Measurements from ENCODE around the gene BPHL. TPM values are rescaled to one million over a fixed set of nuclear protein-coding genes. Genes with fewer than 3 reads are reported as not detected.

Gene BPHL
- total and polyA plus RNA-seq, 5 donors: 9.3 to 13.1 (median 10.4) TPM

DNA sequence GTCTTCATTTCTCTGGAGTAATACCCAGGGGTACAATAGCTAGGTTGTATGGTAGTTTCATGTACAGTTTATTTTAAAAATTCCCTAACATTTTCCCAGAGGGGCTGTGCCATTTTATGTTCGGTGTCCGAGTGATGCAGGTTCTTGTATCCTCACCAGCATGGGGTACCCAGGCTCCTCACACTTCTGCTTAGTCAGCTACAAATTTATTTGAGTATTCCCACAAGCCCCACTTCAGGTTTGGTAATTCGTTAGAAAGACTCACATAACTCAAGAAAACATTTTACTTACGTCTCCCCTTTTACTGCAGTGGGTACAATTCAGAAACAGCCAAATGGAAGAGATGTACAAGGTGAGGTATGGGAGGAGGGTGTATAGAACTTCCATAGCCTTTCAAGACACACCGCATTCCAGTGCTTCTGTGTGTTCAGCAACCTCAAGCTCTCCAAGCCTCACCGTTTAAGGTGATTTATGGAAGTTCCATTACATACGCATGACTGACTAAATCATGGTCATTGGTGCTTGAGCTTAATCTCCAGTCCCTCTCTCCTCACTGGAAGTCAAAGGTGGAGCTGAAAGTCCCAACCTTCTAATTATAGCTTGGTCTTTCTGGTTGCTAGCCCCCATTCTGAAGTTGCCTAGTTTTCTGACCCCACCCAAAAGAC lies 32.1 kb upstream of the BPHL start:
- DNase-seq: no peak
- intact Hi-C loops (cut with DNase I): no loop called here
- Histone ChIP-seq H3K9me3 (ENCODE audit: control insufficient read depth, low read length) (no peaks in the 10 kb centered on the region), H3K27ac (ENCODE audit: low read length) (no peak overlapping the region), H3K4me1 (ENCODE audit: control insufficient read depth, insufficient read depth, low read length) (no peaks in the 10 kb centered on the region), H3K4me3 (ENCODE audit: low read length) (no peak overlapping the region), H3K27me3 (ENCODE audit: control insufficient read depth, insufficient read depth) (no peaks in the 10 kb centered on the region)
- no peak for ATAC-seq
- WGBS: 65% methylated on average over 7 of the region's 7 CpGs

GRCh38 chr6:3088446-3088845 lies 30.1 kb upstream of the BPHL start:
- H3K4me1 ChIP-seq (ENCODE audit: control insufficient read depth, insufficient read depth, low read length): no peaks in the 10 kb centered on the region
- ATAC-seq: peak; percentile 75 to 82
- 74% methylated on average over 4 of the region's 4 CpGs for WGBS
- no peak overlapping the region for H3K27ac ChIP-seq (ENCODE audit: low read length)
- H3K27me3 ChIP-seq (ENCODE audit: control insufficient read depth, insufficient read depth): no peaks in the 10 kb centered on the region
- H3K9me3 ChIP-seq (ENCODE audit: control insufficient read depth, low read length): no peaks in the 10 kb centered on the region
- peak in 2 of 3 donors; percentile 27 to 68 for DNase-seq
- no peak overlapping the region for H3K4me3 ChIP-seq (ENCODE audit: low read length)
- intact Hi-C loops (cut with DNase I): no loop called here

DNA sequence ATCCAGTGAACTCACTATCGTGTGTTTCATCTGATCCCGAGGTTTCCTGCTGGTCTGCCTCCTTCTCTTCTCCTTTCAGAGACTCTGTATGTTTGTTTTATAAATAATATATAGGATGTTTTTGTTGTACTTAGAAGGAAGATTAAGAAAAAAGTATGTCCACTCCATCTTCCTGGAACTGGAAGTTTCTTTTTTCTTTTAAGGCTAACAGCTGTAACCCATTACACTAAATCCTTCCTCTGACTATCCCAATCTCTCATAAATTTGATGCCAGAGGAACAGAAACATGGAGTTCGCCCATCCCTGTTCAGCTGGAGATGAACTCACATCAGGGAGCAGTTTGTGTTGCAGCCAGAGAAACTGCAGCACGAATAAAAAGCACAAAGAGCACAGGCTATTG lies 29.5 kb upstream of the BPHL start:
- no peaks in the 10 kb centered on the region for H3K9me3 ChIP-seq (ENCODE audit: control insufficient read depth, low read length)
- no peak overlapping the region for H3K4me3 ChIP-seq (ENCODE audit: low read length)
- no peaks in the 10 kb centered on the region for H3K4me1 ChIP-seq (ENCODE audit: control insufficient read depth, insufficient read depth, low read length)
- ATAC-seq: peak; percentile 28 to 74
- WGBS: 51% methylated on average over 4 of the region's 4 CpGs
- intact Hi-C loops (cut with DNase I): no loop called here
- no peaks in the 10 kb centered on the region for H3K27me3 ChIP-seq (ENCODE audit: control insufficient read depth, insufficient read depth)
- no peak for DNase-seq
- no peak overlapping the region for H3K27ac ChIP-seq (ENCODE audit: low read length)

- H3K4me1 ChIP-seq (ENCODE audit: control insufficient read depth, insufficient read depth, low read length): no peaks in the 10 kb centered on the region
- H3K27ac ChIP-seq (ENCODE audit: low read length): no peak overlapping the region
Measured at GRCh38 chr6:3090013-3090412, 28.5 kb upstream of the BPHL start.

GRCh38 chr6:3094815-3095214 lies 23.7 kb upstream of the BPHL start:
- H3K27me3 ChIP-seq (ENCODE audit: control insufficient read depth, insufficient read depth): no peaks in the 10 kb centered on the region
- ATAC-seq: no peak
- H3K4me3 ChIP-seq (ENCODE audit: low read length): no peak overlapping the region
- H3K4me1 ChIP-seq (ENCODE audit: control insufficient read depth, insufficient read depth, low read length): no peaks in the 10 kb centered on the region
- no peak for DNase-seq
- intact Hi-C loops (cut with DNase I): no loop called here
- 94% methylated on average over 2 of the region's 2 CpGs for WGBS
- H3K9me3 ChIP-seq (ENCODE audit: control insufficient read depth, low read length): no peaks in the 10 kb centered on the region
- no peak overlapping the region for H3K27ac ChIP-seq (ENCODE audit: low read length)

More at GRCh38 chr6:3090013-3090412, 28.5 kb upstream of the BPHL start:
- H3K27me3 ChIP-seq (ENCODE audit: control insufficient read depth, insufficient read depth): no peaks in the 10 kb centered on the region
- no peak overlapping the region for H3K4me3 ChIP-seq (ENCODE audit: low read length)
- DNase-seq (no peak), ATAC-seq (no peak)
- WGBS: 93% methylated on average over 4 of the region's 4 CpGs
- intact Hi-C loops (cut with DNase I): no loop called here
- no peaks in the 10 kb centered on the region for H3K9me3 ChIP-seq (ENCODE audit: control insufficient read depth, low read length)

GRCh38 chr6:3102875-3103274 lies 15.6 kb upstream of the BPHL start:
- no peaks in the 10 kb centered on the region for H3K9me3 ChIP-seq (ENCODE audit: control insufficient read depth, low read length)
- no peak for ATAC-seq
- no peaks in the 10 kb centered on the region for H3K27me3 ChIP-seq (ENCODE audit: control insufficient read depth, insufficient read depth)
- no peak overlapping the region for H3K27ac ChIP-seq (ENCODE audit: low read length)
- H3K4me1 ChIP-seq (ENCODE audit: control insufficient read depth, insufficient read depth, low read length): no peaks in the 10 kb centered on the region
- WGBS: 93% methylated on average over 3 of the region's 3 CpGs
- intact Hi-C loops (cut with DNase I): no loop called here
- no peak overlapping the region for H3K4me3 ChIP-seq (ENCODE audit: low read length)
- DNase-seq: no peak

DNA sequence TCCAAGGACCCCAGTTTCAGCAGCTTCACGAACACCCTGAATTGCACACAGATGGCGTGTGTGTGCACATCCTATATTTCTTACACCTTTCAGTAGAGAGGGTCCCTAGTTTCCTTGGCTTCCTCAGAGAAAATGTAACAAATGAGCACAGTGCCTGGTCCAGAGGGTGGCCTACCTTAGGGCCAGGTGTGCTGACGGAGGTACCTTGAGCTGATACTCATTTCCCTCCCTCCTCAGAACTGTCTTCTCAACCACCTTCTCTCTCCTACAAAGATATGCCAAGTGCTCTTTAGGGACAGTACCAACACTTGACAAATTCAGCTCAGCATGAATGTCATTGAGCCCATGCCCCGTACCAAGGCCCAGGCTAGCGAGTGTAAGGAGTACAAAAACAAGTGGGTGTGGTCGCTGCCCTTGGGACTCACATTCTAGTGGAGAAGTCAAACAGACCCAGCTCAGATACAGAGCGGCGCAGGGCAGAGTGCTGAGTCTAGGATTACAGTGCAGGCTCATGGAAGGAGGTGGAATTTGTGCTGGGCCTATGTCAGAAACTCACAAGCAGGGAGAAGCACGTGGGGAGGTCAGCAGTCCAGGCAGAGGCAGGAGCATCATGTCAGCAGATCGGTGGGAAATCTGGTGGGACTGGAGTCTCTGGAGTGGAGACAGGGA lies 9.6 kb upstream of the BPHL start:
- intact Hi-C loops (cut with DNase I): no loop called here
- Histone ChIP-seq H3K27ac (ENCODE audit: low read length) (no peak overlapping the region), H3K4me1 (ENCODE audit: control insufficient read depth, insufficient read depth, low read length) (no peaks in the 10 kb centered on the region), H3K4me3 (ENCODE audit: low read length) (no peak overlapping the region), H3K9me3 (ENCODE audit: control insufficient read depth, low read length) (no peaks in the 10 kb centered on the region), H3K27me3 (ENCODE audit: control insufficient read depth, insufficient read depth) (no peaks in the 10 kb centered on the region)
- 78% methylated on average over 10 of the region's 10 CpGs for WGBS
- peak in 1 of 2 donors; percentile 37 for ATAC-seq
- DNase-seq: peak in 1 of 3 donors; percentile 75

DNA sequence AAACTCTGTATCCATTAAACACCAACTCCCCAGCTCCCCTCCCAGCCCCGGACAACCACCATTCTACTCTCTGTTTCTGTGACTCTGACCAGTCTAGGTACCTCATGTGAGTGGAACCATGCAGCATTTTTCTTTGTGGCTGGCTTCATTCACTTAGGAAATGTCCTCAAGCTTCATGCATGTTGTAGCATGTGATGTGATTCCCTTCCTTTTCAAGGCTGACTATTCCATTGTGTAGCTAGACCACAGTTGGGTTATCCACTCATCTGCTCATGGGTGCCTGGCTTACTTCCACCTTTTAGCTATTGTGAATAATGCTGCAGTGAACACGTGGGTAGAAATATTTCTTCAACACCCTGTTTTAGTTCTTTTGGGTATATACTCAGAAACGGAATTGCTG lies 8.8 kb upstream of the BPHL start:
- H3K9me3 ChIP-seq (ENCODE audit: control insufficient read depth, low read length): no peaks in the 10 kb centered on the region
- H3K4me1 ChIP-seq (ENCODE audit: control insufficient read depth, insufficient read depth, low read length): no peaks in the 10 kb centered on the region
- intact Hi-C loops (cut with DNase I): no loop called here
- ATAC-seq (no peak), DNase-seq (no peak)
- H3K27me3 ChIP-seq (ENCODE audit: control insufficient read depth, insufficient read depth): no peaks in the 10 kb centered on the region
- no peak overlapping the region for H3K27ac ChIP-seq (ENCODE audit: low read length)
- no peak overlapping the region for H3K4me3 ChIP-seq (ENCODE audit: low read length)
- 88% methylated on average over 3 of the region's 3 CpGs for WGBS

GRCh38 chr6:3114377-3114776 lies 4.1 kb upstream of the BPHL start:
- WGBS: 88% methylated on average over 6 of the region's 6 CpGs
- H3K27me3 ChIP-seq (ENCODE audit: control insufficient read depth, insufficient read depth): no peaks in the 10 kb centered on the region
- no peaks in the 10 kb centered on the region for H3K9me3 ChIP-seq (ENCODE audit: control insufficient read depth, low read length)
- ATAC-seq (no peak), DNase-seq (no peak)
- H3K27ac ChIP-seq (ENCODE audit: low read length): no peak overlapping the region
- intact Hi-C loops (cut with DNase I): no loop called here
- no peaks in the 10 kb centered on the region for H3K4me1 ChIP-seq (ENCODE audit: control insufficient read depth, insufficient read depth, low read length)
- H3K4me3 ChIP-seq (ENCODE audit: low read length): no peak overlapping the region

GRCh38 chr6:3117912-3118352 lies 579 bp upstream of the BPHL start:
- no peaks in the 10 kb centered on the region for H3K4me1 ChIP-seq (ENCODE audit: control insufficient read depth, insufficient read depth, low read length)
- peak overlapping the region; percentile 88 for H3K27ac ChIP-seq (ENCODE audit: low read length)
- no peak for ATAC-seq
- H3K9me3 ChIP-seq (ENCODE audit: control insufficient read depth, low read length): no peaks in the 10 kb centered on the region
- WGBS: 16% methylated on average over 8 of the region's 8 CpGs
- no peaks in the 10 kb centered on the region for H3K27me3 ChIP-seq (ENCODE audit: control insufficient read depth, insufficient read depth)
- DNase-seq: no peak
- intact Hi-C loops (cut with DNase I): no loop called here
- H3K4me3 ChIP-seq (ENCODE audit: low read length): peak overlapping the region; percentile 64

GRCh38 chr6:3119040-3119723 lies 671 bp downstream of the BPHL start:
- Histone ChIP-seq H3K27ac (ENCODE audit: low read length) (peak overlapping the region; percentile 42), H3K4me3 (ENCODE audit: low read length) (peak overlapping the region; percentile 64), H3K4me1 (ENCODE audit: control insufficient read depth, insufficient read depth, low read length) (no peaks in the 10 kb centered on the region), H3K27me3 (ENCODE audit: control insufficient read depth, insufficient read depth) (no peaks in the 10 kb centered on the region), H3K9me3 (ENCODE audit: control insufficient read depth, low read length) (no peaks in the 10 kb centered on the region)
- DNase-seq: no peak
- WGBS: 23% methylated on average over 19 of the region's 19 CpGs
- ATAC-seq: peak; percentile 28 to 31
- intact Hi-C loops (cut with DNase I): no loop called here

Measured in right cardiac atrium (tissue), 5 donors.